ENCODE data around the gene TPD52L2.

The TPD52L2 gene

DNA sequence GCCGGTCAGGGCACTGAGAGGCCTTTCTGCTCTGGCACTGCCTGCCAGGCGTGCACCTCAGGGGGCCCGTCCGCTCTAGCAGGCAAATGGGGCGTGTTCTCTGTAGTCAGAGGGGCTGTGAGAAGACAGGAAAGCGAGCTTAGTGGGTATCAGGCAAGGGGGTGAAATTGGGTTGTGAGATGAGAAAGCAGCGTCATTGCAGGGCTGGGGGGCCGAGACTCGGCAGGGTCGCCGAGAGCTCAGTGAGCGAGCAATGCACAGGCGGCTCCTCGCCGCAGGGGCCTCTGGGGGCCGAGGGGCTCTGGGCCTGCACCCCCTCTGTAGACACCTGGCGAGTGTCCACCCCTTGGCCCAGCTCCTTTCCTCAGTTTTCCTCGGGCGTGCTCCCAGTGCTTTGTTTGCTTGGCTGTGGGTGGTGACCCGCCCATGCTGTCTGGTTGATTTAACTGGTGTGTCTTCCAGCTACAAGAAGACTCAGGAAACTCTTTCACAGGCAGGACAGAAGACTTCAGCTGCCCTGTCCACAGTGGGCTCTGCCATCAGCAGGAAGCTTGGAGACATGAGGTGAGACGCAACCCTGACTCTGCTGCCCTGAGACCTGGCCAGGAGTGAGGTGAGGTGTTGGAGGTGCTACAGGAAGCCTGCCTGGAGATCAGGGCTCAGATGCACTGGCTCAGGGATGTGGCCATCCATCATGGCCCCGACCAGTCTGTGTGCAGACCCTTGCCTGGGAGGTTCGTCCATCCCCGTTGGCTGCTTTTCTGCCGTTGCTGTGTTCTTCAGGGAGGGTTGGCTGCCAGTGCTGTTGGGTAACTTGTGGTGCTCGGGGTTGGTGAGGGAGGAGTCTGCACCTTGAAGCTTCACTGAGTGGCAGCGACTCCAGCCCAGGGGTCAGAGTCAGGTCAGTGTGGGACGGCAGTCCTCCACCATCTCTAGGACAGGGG, 17.5 kb downstream of the TPD52L2 start:
- TF ChIP-seq, protein P1, sequence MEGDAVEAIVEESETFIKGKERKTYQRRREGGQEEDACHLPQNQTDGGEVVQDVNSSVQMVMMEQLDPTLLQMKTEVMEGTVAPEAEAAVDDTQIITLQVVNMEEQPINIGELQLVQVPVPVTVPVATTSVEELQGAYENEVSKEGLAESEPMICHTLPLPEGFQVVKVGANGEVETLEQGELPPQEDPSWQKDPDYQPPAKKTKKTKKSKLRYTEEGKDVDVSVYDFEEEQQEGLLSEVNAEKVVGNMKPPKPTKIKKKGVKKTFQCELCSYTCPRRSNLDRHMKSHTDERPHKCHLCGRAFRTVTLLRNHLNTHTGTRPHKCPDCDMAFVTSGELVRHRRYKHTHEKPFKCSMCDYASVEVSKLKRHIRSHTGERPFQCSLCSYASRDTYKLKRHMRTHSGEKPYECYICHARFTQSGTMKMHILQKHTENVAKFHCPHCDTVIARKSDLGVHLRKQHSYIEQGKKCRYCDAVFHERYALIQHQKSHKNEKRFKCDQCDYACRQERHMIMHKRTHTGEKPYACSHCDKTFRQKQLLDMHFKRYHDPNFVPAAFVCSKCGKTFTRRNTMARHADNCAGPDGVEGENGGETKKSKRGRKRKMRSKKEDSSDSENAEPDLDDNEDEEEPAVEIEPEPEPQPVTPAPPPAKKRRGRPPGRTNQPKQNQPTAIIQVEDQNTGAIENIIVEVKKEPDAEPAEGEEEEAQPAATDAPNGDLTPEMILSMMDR (IDR thresholded peaks at IDR 0.05; ENCODE audit: insufficient read depth, low read length) = no peak
- no peak for TF ChIP-seq GABPA (IDR thresholded peaks at IDR 0.05; ENCODE audit: low read depth)
- no peak for TF ChIP-seq SPI1 (IDR thresholded peaks at IDR 0.05; ENCODE audit: borderline replicate concordance, low read depth)
- no peak overlapping the region for H3K4me3 ChIP-seq (replicated peaks; ENCODE audit: insufficient read depth, low read length)

GRCh38 chr20:63883201-63883593, 18.1 kb downstream of the TPD52L2 start:
- no peak overlapping the region for H3K27ac ChIP-seq (replicated peaks)
- TF ChIP-seq SPI1 (IDR thresholded peaks at IDR 0.05; ENCODE audit: borderline replicate concordance, low read depth) (no peak), POLR2AphosphoS5 (IDR thresholded peaks at IDR 0.05; ENCODE audit: low read depth) (no peak), GABPA (IDR thresholded peaks at IDR 0.05; ENCODE audit: low read depth) (no peak), REST (IDR thresholded peaks at IDR 0.05; ENCODE audit: insufficient replicate concordance, low read depth) (no peak)
- TF ChIP-seq, protein P1 (IDR thresholded peaks at IDR 0.05; ENCODE audit: insufficient read depth, low read length) = no peak
- H3K4me3 ChIP-seq (replicated peaks; ENCODE audit: insufficient read depth, low read length) = no peak overlapping the region
- DNase-seq (ENCODE audit: low read depth in 1 of 2, low spot score in 1 of 2) = no peak
- H3K27me3 ChIP-seq (ENCODE audit: insufficient read depth, poor library complexity, severe bottlenecking) = no peaks in the 10 kb centered on the region

More for the DNA sequence above, 17.5 kb downstream of the TPD52L2 start:
- H3K27ac ChIP-seq (replicated peaks) = no peak overlapping the region
- no peaks in the 10 kb centered on the region for H3K27me3 ChIP-seq (ENCODE audit: insufficient read depth, poor library complexity, severe bottlenecking)
- no peak for DNase-seq (ENCODE audit: low read depth in 1 of 2, low spot score in 1 of 2)

DNA sequence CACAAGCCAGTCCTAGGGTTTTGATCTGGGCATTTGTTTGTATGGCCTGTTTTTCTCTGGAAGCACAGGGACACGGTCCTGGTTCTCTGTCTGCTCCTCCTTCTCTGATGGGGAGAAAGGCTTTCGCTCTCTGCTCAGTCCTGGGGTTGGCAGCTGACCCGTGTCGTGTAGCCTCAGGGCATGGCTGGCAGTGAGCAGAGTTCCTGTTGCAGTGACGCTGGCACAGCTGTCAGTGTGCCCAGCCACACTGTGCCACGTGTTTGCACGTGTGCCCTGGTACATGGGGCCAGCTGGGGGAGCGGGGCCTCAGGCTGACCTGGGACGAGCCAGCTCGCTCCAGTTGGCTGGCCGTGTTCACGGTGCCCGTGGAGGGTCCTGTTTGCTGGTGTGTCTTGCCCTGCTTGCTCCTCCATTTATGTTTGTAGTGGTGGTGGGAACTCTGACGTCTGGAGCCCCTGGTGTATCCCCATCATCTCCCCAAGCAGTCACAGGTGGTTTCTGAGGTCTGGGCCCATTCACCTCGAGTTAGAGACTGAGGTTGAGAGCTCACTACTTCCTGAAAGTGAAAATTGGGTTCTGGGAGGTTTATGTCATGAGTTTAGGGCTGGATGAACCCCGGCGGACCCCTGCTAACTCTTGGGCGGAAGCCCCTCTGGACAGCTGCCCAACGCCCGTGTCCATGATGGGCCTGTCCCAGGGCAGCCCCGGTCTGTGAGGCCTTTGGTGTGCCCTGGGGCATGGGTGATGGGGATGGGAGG, 19.6 kb downstream of the TPD52L2 start:
- no peak overlapping the region for H3K27ac ChIP-seq (replicated peaks)

GRCh38 chr20:63885264-63886053, 20.4 kb downstream of the TPD52L2 start:
- no peak for DNase-seq (ENCODE audit: low read depth in 1 of 2, low spot score in 1 of 2)
- no peak overlapping the region for H3K4me3 ChIP-seq (replicated peaks; ENCODE audit: insufficient read depth, low read length)
- no peak for TF ChIP-seq POLR2AphosphoS5 (IDR thresholded peaks at IDR 0.05; ENCODE audit: low read depth)
- no peak for TF ChIP-seq GABPA (IDR thresholded peaks at IDR 0.05; ENCODE audit: low read depth)
- TF ChIP-seq, protein P1 (IDR thresholded peaks at IDR 0.05; ENCODE audit: insufficient read depth, low read length) = no peak
- no peak for TF ChIP-seq SPI1 (IDR thresholded peaks at IDR 0.05; ENCODE audit: borderline replicate concordance, low read depth)
- no peak for TF ChIP-seq REST (IDR thresholded peaks at IDR 0.05; ENCODE audit: insufficient replicate concordance, low read depth)
- no peak overlapping the region for H3K27ac ChIP-seq (replicated peaks)
- no peaks in the 10 kb centered on the region for H3K27me3 ChIP-seq (ENCODE audit: insufficient read depth, poor library complexity, severe bottlenecking)

More for the DNA sequence above, 19.6 kb downstream of the TPD52L2 start:
- Histone ChIP-seq H3K4me3 (replicated peaks; ENCODE audit: insufficient read depth, low read length) (no peak overlapping the region), H3K27me3 (ENCODE audit: insufficient read depth, poor library complexity, severe bottlenecking) (no peaks in the 10 kb centered on the region)
- no peak for DNase-seq (ENCODE audit: low read depth in 1 of 2, low spot score in 1 of 2)
- TF ChIP-seq SPI1 (IDR thresholded peaks at IDR 0.05; ENCODE audit: borderline replicate concordance, low read depth) (no peak), POLR2AphosphoS5 (IDR thresholded peaks at IDR 0.05; ENCODE audit: low read depth) (0 out of 2 replicates have a peak, but pooled peaks have one; percentile 26)

All from HL-60 (cell line).